Endothelial cell (in vitro differentiated cells): Measurements from ENCODE around the gene SLBP. TPM values are rescaled to one million over a fixed set of nuclear protein-coding genes. Genes with fewer than 3 reads are reported as not detected.
A peak's percentile ranks its signal among the peaks of the same experiment; 100 is the strongest.

Experiments used
- DNase-seq: peaks from one replicate; pipeline ENCODE4 v3.0.0; 2021; ENCODE audit warnings: low spot score
- H3K27ac Mint-ChIP-seq: one replicate; pipeline ENCODE4 v1.8.0; 2021; ENCODE audit warnings: mixed read lengths, inconsistent platforms; ENCODE audit not compliant: unreplicated experiment
- H3K27me3 Mint-ChIP-seq: one replicate; pipeline ENCODE4 v1.8.0; 2021; ENCODE audit warnings: mild to moderate bottlenecking, moderate library complexity, mixed read lengths, inconsistent platforms; ENCODE audit not compliant: unreplicated experiment
- H3K36me3 Mint-ChIP-seq: one replicate; pipeline ENCODE4 v1.8.0; 2021; ENCODE audit warnings: mild to moderate bottlenecking, low read depth, mixed read lengths, inconsistent platforms; ENCODE audit not compliant: unreplicated experiment
- H3K4me1 Mint-ChIP-seq: one replicate; pipeline ENCODE4 v1.8.0; 2021; ENCODE audit warnings: mild to moderate bottlenecking, mixed read lengths, inconsistent platforms; ENCODE audit not compliant: unreplicated experiment
- H3K4me3 Mint-ChIP-seq: one replicate; pipeline ENCODE4 v1.8.0; 2021; ENCODE audit warnings: mild to moderate bottlenecking, mixed read lengths, inconsistent platforms; ENCODE audit not compliant: unreplicated experiment
- H3K9me3 Mint-ChIP-seq: one replicate; pipeline ENCODE4 v1.8.0; 2021; ENCODE audit warnings: mixed read lengths, inconsistent platforms; ENCODE audit not compliant: unreplicated experiment
- total RNA-seq: library from RNA; stranded (reverse); fragmentation: NEBNext Ultra II Directional; extraction: Animal tissue kit (Norgen Biotek cat#: 25700); gene quantifications from one replicate; pipeline ENCODE4 v1.2.1, GENCODE V29; 2021; ENCODE audit not compliant: unreplicated experiment
- TF ChIP-seq, protein P1 (sequence below): fragments of 200-600 bp; sonication (generic); IDR thresholded peaks from one replicate; pipeline ENCODE4 v1.5.0; 2021; ENCODE audit warnings: antibody characterized with exemption; ENCODE audit not compliant: unreplicated experiment

Gene SLBP
- total RNA-seq, 1 donor from 2014 or later, result 33.2 TPM

DNA sequence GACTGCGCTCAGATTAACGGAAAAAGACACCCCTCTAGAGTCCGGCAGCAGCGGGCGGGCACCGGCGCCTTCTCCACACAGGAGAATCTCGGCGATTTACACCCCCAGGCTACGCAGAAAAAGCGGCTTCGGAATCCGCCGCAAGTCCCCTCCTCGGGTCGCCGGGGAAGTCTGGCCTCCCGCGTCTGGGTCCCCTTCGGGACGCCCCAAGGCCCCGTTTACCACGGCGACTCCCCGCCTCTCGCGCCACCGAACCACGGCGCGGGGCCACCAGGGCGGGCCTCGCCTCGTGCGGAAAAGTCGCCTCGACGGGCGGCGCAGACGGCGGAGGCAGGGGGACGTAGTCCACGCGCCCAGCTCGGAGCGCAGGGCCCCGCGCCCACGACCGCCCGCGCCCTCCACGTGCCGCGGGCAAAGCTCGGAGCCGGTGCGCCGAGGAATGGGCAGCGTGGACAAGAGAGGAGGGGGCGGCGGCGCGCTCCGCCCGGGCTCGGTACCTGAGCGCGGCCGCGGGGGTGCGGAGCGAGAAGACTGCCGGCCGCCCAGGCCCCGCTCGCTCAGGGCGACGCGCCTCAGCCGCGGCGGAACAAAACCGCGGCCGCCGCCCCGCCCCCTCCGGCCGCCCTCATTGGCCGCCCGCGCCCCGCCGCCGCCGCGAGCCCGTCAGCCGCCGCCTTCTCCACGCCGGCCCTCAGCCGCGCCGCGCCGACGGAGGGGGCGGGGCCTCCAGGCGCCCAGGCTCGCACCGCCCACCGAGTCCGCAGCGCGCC, 28.2 kb downstream of the SLBP start, which contains the start of gene FAM53A:
Gene FAM53A (minus strand): TSS at position 578 of the 770 bp plus-strand sequence. CDS start 15,572 bp downstream, outside the sequence.
- DNase-seq, result peak; percentile 91
- Mint-ChIP-seq H3K9me3 (no peaks in the 10 kb centered on the region), H3K36me3 (no peaks in the 10 kb centered on the region), H3K27ac (peak within 1 kb of the TSS; percentile 74), H3K4me1 (no peaks in the 10 kb centered on the region), H3K27me3 (peaks cover 4% of the 10 kb centered on the region), H3K4me3 (peak within 1 kb of the TSS; percentile 86)
- TF ChIP-seq, protein P1, sequence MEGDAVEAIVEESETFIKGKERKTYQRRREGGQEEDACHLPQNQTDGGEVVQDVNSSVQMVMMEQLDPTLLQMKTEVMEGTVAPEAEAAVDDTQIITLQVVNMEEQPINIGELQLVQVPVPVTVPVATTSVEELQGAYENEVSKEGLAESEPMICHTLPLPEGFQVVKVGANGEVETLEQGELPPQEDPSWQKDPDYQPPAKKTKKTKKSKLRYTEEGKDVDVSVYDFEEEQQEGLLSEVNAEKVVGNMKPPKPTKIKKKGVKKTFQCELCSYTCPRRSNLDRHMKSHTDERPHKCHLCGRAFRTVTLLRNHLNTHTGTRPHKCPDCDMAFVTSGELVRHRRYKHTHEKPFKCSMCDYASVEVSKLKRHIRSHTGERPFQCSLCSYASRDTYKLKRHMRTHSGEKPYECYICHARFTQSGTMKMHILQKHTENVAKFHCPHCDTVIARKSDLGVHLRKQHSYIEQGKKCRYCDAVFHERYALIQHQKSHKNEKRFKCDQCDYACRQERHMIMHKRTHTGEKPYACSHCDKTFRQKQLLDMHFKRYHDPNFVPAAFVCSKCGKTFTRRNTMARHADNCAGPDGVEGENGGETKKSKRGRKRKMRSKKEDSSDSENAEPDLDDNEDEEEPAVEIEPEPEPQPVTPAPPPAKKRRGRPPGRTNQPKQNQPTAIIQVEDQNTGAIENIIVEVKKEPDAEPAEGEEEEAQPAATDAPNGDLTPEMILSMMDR, result no peak

DNA sequence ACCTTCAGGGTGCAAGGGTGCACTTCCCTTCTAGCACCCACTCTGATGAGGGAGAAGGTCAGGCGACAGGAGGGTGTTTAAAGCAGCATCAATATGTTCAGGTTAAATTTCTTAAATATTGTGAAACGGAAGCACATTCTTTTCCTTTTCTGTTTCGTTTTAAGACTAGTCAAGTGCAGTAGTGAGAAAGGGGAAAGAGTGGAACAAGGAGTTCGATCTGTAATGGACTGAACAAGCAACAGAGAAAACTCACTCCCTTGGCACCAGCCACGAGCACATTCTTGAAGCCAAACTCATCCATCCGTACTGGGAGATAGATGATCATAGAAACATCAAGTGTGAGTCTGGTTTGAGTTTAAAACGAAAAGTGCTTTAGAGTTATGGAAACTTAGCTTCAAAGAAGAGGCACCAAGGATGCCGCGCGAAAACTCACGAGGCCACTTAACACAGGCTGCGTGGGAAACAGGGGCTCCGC, 28.8 kb downstream of the SLBP start:
- Mint-ChIP-seq H3K27me3 (peaks cover 4% of the 10 kb centered on the region), H3K27ac (peak overlapping the region; percentile 74)

DNA sequence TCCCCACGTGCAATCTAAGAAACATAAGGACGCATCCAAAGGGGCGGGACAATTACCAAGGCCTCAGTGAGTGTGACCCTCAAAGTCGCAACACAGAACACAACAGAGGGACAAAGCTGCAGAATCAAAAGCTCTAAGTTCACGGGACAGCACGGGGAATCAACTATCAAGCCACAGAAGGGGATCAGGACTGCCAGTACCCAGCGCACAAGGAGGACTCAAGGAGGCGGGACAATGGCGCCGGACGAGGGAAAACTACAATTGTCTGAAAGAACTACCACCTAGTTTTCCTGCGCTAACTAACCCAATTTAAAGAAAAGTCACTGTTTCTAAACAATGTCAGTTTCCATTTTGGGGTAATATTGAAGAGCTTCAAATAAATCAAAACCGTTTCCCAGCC, 29.3 kb downstream of the SLBP start:
- H3K36me3 Mint-ChIP-seq, result no peaks in the 10 kb centered on the region
- no peak for DNase-seq
- H3K4me1 Mint-ChIP-seq, result no peaks in the 10 kb centered on the region
- TF ChIP-seq, protein P1, result no peak
- peak overlapping the region; percentile 3 for H3K27ac Mint-ChIP-seq
- peak overlapping the region; percentile 86 for H3K4me3 Mint-ChIP-seq
- no peaks in the 10 kb centered on the region for H3K9me3 Mint-ChIP-seq
- peaks cover 4% of the 10 kb centered on the region for H3K27me3 Mint-ChIP-seq

More for the DNA sequence above, 28.8 kb downstream of the SLBP start:
- Mint-ChIP-seq H3K36me3 (no peaks in the 10 kb centered on the region), H3K4me3 (peak overlapping the region; percentile 86), H3K9me3 (no peaks in the 10 kb centered on the region), H3K4me1 (no peaks in the 10 kb centered on the region)
- TF ChIP-seq, protein P1, result no peak
- no peak for DNase-seq

DNA sequence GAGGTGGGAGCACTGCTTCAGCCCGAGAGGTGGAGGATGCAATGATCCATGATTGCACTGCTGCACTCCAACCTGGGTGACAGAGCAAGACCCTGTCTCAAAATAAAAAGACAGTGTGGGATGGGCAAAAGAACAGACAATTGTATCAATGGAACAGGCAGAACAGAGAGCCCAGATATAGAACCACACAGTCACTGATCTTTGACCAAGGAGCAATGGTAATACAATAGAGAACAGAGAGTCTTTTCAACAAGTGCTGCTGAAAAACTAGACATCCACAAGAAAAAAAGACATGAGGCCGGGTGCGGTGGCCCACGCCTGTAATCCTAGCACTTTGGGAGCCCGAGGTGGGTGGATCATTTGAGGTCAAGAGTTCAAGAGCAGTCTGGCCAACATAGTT, 33.9 kb downstream of the SLBP start:
- Mint-ChIP-seq H3K27me3 (peaks cover 5% of the 10 kb centered on the region), H3K4me1 (peaks cover 2% of the 10 kb centered on the region), H3K9me3 (no peaks in the 10 kb centered on the region), H3K27ac (no peak overlapping the region), H3K36me3 (no peaks in the 10 kb centered on the region), H3K4me3 (no peak overlapping the region)
- TF ChIP-seq, protein P1, result no peak
- no peak for DNase-seq
